Measurements from ENCODE around the gene MBTD1.

GRCh38 chr17:51275381-51275780 is 15.5 kb upstream of the MBTD1 start:
- no peak for TF ChIP-seq CTCF (IDR thresholded peaks at IDR 0.05; ENCODE audit: poor library complexity)
- no peak for TF ChIP-seq EZH2 (IDR thresholded peaks at IDR 0.05; ENCODE audit: borderline replicate concordance)

Measured in hepatocyte (in vitro differentiated cells).